ENCODE results near the gene HS3ST6. TPM values are rescaled to one million over a fixed set of nuclear protein-coding genes. Genes with fewer than 3 reads are reported as not detected.
"Not testable (repeated sequence)": the region's sequence is repeated elsewhere in the genome, so short reads cannot be mapped to it uniquely, and the experiment has no call there.

HS3ST6 gene
- total RNA-seq, 1 donor from 2014 or later, result not detected

GRCh38 chr16:1907226-1907860 lies 10.9 kb downstream of the HS3ST6 start:
- DNase-seq (ENCODE audit: low spot score), result no peak

- peak; percentile 43 for DNase-seq (ENCODE audit: low spot score)
Measured at GRCh38 chr16:1906846-1907165, 11.4 kb downstream of the HS3ST6 start.

GRCh38 chr16:1906055-1906845 lies 12.0 kb downstream of the HS3ST6 start:
- peak; percentile 33 for DNase-seq (ENCODE audit: low spot score)

- no peak for DNase-seq (ENCODE audit: low spot score)
Measured at GRCh38 chr16:1903845-1904840, 14.1 kb downstream of the HS3ST6 start.

- no peak for DNase-seq (ENCODE audit: low spot score)
Measured at GRCh38 chr16:1903220-1903574, 15.0 kb downstream of the HS3ST6 start.

- DNase-seq (ENCODE audit: low spot score), result no peak
Measured at GRCh38 chr16:1902547-1903219, 15.5 kb downstream of the HS3ST6 start.

GRCh38 chr16:1900452-1900774 lies 17.8 kb downstream of the HS3ST6 start:
- no peak for DNase-seq (ENCODE audit: low spot score)

- DNase-seq (ENCODE audit: low spot score), result no peak
Measured at GRCh38 chr16:1899641-1900451, 18.4 kb downstream of the HS3ST6 start.

- not testable (repeated sequence) for DNase-seq (ENCODE audit: low spot score)
Measured at GRCh38 chr16:1897692-1898091, 20.5 kb downstream of the HS3ST6 start.

GRCh38 chr16:1895949-1896675 lies 22.1 kb downstream of the HS3ST6 start:
- DNase-seq (ENCODE audit: low spot score), result no peak

GRCh38 chr16:1895068-1895467 lies 23.1 kb downstream of the HS3ST6 start:
- DNase-seq (ENCODE audit: low spot score), result no peak

GRCh38 chr16:1890708-1891050 lies 27.5 kb downstream of the HS3ST6 start:
- DNase-seq (ENCODE audit: low spot score), result no peak

- DNase-seq (ENCODE audit: low spot score), result no peak
Measured at GRCh38 chr16:1890024-1890707, 28.0 kb downstream of the HS3ST6 start.

GRCh38 chr16:1887711-1888354 lies 30.4 kb downstream of the HS3ST6 start:
- DNase-seq (ENCODE audit: low spot score), result no peak

GRCh38 chr16:1884889-1885288 lies 33.3 kb downstream of the HS3ST6 start:
- no peak for DNase-seq (ENCODE audit: low spot score)

- no peak for DNase-seq (ENCODE audit: low spot score)
Measured at GRCh38 chr16:1884155-1884760, 34.0 kb downstream of the HS3ST6 start.

- not testable (repeated sequence) for DNase-seq (ENCODE audit: low spot score)
Measured at GRCh38 chr16:1881172-1881571, 37.0 kb downstream of the HS3ST6 start.

- DNase-seq (ENCODE audit: low spot score), result no peak
Measured at GRCh38 chr16:1879477-1879876, 38.7 kb downstream of the HS3ST6 start.

GRCh38 chr16:1878256-1878655 lies 40.0 kb downstream of the HS3ST6 start:
- no peak for DNase-seq (ENCODE audit: low spot score)
